ENCODE data around the gene TRH.

The TRH gene

GRCh38 chr3:129966876-129967275 is 7.6 kb upstream of the TRH start:
- no peak overlapping the region for H3K4me2 ChIP-seq (ENCODE audit: low read length)
- no peaks in the 10 kb centered on the region for H3K4me1 ChIP-seq (ENCODE audit: control insufficient read depth, insufficient read depth, low read length)
- H3K27me3 ChIP-seq (ENCODE audit: control insufficient read depth, insufficient read depth, low read length): peaks cover 28% of the 10 kb centered on the region
- H3K9me3 ChIP-seq (replicated peaks; ENCODE audit: low read length): no peaks in the 10 kb centered on the region
- no peak overlapping the region for H3K4me3 ChIP-seq (ENCODE audit: low read length)
- no peaks in the 10 kb centered on the region for H3K36me3 ChIP-seq (ENCODE audit: insufficient read depth, low read length)
- no peak overlapping the region for H3K9ac ChIP-seq (ENCODE audit: low read depth, low read length)

- Histone ChIP-seq H3K9me3 (replicated peaks; ENCODE audit: low read length) (no peaks in the 10 kb centered on the region), H3K36me3 (ENCODE audit: insufficient read depth, low read length) (no peaks in the 10 kb centered on the region), H3K4me2 (ENCODE audit: low read length) (no peak overlapping the region), H3K9ac (ENCODE audit: low read depth, low read length) (no peak overlapping the region), H3K4me3 (ENCODE audit: low read length) (no peak overlapping the region), H3K27me3 (ENCODE audit: control insufficient read depth, insufficient read depth, low read length) (peaks cover 37% of the 10 kb centered on the region), H3K4me1 (ENCODE audit: control insufficient read depth, insufficient read depth, low read length) (no peaks in the 10 kb centered on the region)
These were observed 6.8 kb upstream of the TRH start for GRCh38 chr3:129967761-129968160.

GRCh38 chr3:129971351-129972052 is 3.0 kb upstream of the TRH start:
- Histone ChIP-seq H3K9ac (ENCODE audit: low read depth, low read length) (no peak overlapping the region), H3K4me1 (ENCODE audit: control insufficient read depth, insufficient read depth, low read length) (peaks cover 6% of the 10 kb centered on the region), H3K36me3 (ENCODE audit: insufficient read depth, low read length) (no peaks in the 10 kb centered on the region), H3K4me3 (ENCODE audit: low read length) (no peak overlapping the region), H3K4me2 (ENCODE audit: low read length) (no peak overlapping the region), H3K27me3 (ENCODE audit: control insufficient read depth, insufficient read depth, low read length) (peaks cover 66% of the 10 kb centered on the region), H3K9me3 (replicated peaks; ENCODE audit: low read length) (no peaks in the 10 kb centered on the region)

GRCh38 chr3:129972301-129972700 is 2.2 kb upstream of the TRH start:
- Histone ChIP-seq H3K27me3 (ENCODE audit: control insufficient read depth, insufficient read depth, low read length) (peaks cover 68% of the 10 kb centered on the region), H3K4me3 (ENCODE audit: low read length) (no peak overlapping the region), H3K36me3 (ENCODE audit: insufficient read depth, low read length) (no peaks in the 10 kb centered on the region), H3K4me2 (ENCODE audit: low read length) (no peak overlapping the region), H3K4me1 (ENCODE audit: control insufficient read depth, insufficient read depth, low read length) (peaks cover 6% of the 10 kb centered on the region), H3K9ac (ENCODE audit: low read depth, low read length) (no peak overlapping the region), H3K9me3 (replicated peaks; ENCODE audit: low read length) (no peaks in the 10 kb centered on the region)

GRCh38 chr3:129973853-129974563 is 512 bp upstream of the TRH start:
- Histone ChIP-seq H3K4me1 (ENCODE audit: control insufficient read depth, insufficient read depth, low read length) (peaks cover 6% of the 10 kb centered on the region), H3K9me3 (replicated peaks; ENCODE audit: low read length) (no peaks in the 10 kb centered on the region), H3K27me3 (ENCODE audit: control insufficient read depth, insufficient read depth, low read length) (peaks cover 80% of the 10 kb centered on the region), H3K4me2 (ENCODE audit: low read length) (no peak overlapping the region), H3K4me3 (ENCODE audit: low read length) (no peak overlapping the region), H3K36me3 (ENCODE audit: insufficient read depth, low read length) (no peaks in the 10 kb centered on the region), H3K9ac (ENCODE audit: low read depth, low read length) (no peak overlapping the region)

GRCh38 chr3:129974833-129975704 is 549 bp downstream of the TRH start:
- H3K27me3 ChIP-seq (ENCODE audit: control insufficient read depth, insufficient read depth, low read length): peaks cover 84% of the 10 kb centered on the region

GRCh38 chr3:129975705-129976048 is 1.2 kb downstream of the TRH start:
- no peaks in the 10 kb centered on the region for H3K36me3 ChIP-seq (ENCODE audit: insufficient read depth, low read length)

More at GRCh38 chr3:129974833-129975704, 549 bp downstream of the TRH start:
- Histone ChIP-seq H3K9ac (ENCODE audit: low read depth, low read length) (no peak overlapping the region), H3K4me1 (ENCODE audit: control insufficient read depth, insufficient read depth, low read length) (peaks cover 6% of the 10 kb centered on the region), H3K4me2 (ENCODE audit: low read length) (peak overlapping the region; percentile 26), H3K4me3 (ENCODE audit: low read length) (no peak overlapping the region), H3K36me3 (ENCODE audit: insufficient read depth, low read length) (no peaks in the 10 kb centered on the region), H3K9me3 (replicated peaks; ENCODE audit: low read length) (no peaks in the 10 kb centered on the region)

GRCh38 chr3:129976286-129976685 is 1.8 kb downstream of the TRH start:
- Histone ChIP-seq H3K4me3 (ENCODE audit: low read length) (no peak overlapping the region), H3K9me3 (replicated peaks; ENCODE audit: low read length) (no peaks in the 10 kb centered on the region), H3K4me2 (ENCODE audit: low read length) (no peak overlapping the region), H3K36me3 (ENCODE audit: insufficient read depth, low read length) (no peaks in the 10 kb centered on the region), H3K27me3 (ENCODE audit: control insufficient read depth, insufficient read depth, low read length) (peaks cover 79% of the 10 kb centered on the region), H3K4me1 (ENCODE audit: control insufficient read depth, insufficient read depth, low read length) (peaks cover 6% of the 10 kb centered on the region), H3K9ac (ENCODE audit: low read depth, low read length) (no peak overlapping the region)

More at GRCh38 chr3:129975705-129976048, 1.2 kb downstream of the TRH start:
- Histone ChIP-seq H3K4me1 (ENCODE audit: control insufficient read depth, insufficient read depth, low read length) (peaks cover 6% of the 10 kb centered on the region), H3K9me3 (replicated peaks; ENCODE audit: low read length) (no peaks in the 10 kb centered on the region), H3K27me3 (ENCODE audit: control insufficient read depth, insufficient read depth, low read length) (peaks cover 85% of the 10 kb centered on the region), H3K4me3 (ENCODE audit: low read length) (no peak overlapping the region), H3K4me2 (ENCODE audit: low read length) (peak overlapping the region; percentile 26), H3K9ac (ENCODE audit: low read depth, low read length) (no peak overlapping the region)

GRCh38 chr3:129978123-129978522 is 3.6 kb downstream of the TRH start:
- Histone ChIP-seq H3K4me2 (ENCODE audit: low read length) (no peak overlapping the region), H3K9ac (ENCODE audit: low read depth, low read length) (no peak overlapping the region), H3K4me3 (ENCODE audit: low read length) (no peak overlapping the region), H3K9me3 (replicated peaks; ENCODE audit: low read length) (no peaks in the 10 kb centered on the region), H3K4me1 (ENCODE audit: control insufficient read depth, insufficient read depth, low read length) (peaks cover 6% of the 10 kb centered on the region), H3K36me3 (ENCODE audit: insufficient read depth, low read length) (no peaks in the 10 kb centered on the region), H3K27me3 (ENCODE audit: control insufficient read depth, insufficient read depth, low read length) (peaks cover 65% of the 10 kb centered on the region)

GRCh38 chr3:129979905-129980304 is 5.4 kb downstream of the TRH start:
- Histone ChIP-seq H3K4me2 (ENCODE audit: low read length) (no peak overlapping the region), H3K9me3 (replicated peaks; ENCODE audit: low read length) (no peaks in the 10 kb centered on the region), H3K4me1 (ENCODE audit: control insufficient read depth, insufficient read depth, low read length) (peaks cover 6% of the 10 kb centered on the region), H3K9ac (ENCODE audit: low read depth, low read length) (no peak overlapping the region), H3K27me3 (ENCODE audit: control insufficient read depth, insufficient read depth, low read length) (peaks cover 52% of the 10 kb centered on the region), H3K4me3 (ENCODE audit: low read length) (no peak overlapping the region), H3K36me3 (ENCODE audit: insufficient read depth, low read length) (no peaks in the 10 kb centered on the region)

GRCh38 chr3:129983561-129983960 is 9.0 kb downstream of the TRH start:
- Histone ChIP-seq H3K4me3 (ENCODE audit: low read length) (no peak overlapping the region), H3K9ac (ENCODE audit: low read depth, low read length) (no peak overlapping the region), H3K4me1 (ENCODE audit: control insufficient read depth, insufficient read depth, low read length) (no peaks in the 10 kb centered on the region), H3K4me2 (ENCODE audit: low read length) (no peak overlapping the region), H3K9me3 (replicated peaks; ENCODE audit: low read length) (no peaks in the 10 kb centered on the region), H3K36me3 (ENCODE audit: insufficient read depth, low read length) (no peaks in the 10 kb centered on the region), H3K27me3 (ENCODE audit: control insufficient read depth, insufficient read depth, low read length) (peaks cover 26% of the 10 kb centered on the region)
